ENCODE data around the gene DIS3L2. TPM values are rescaled to one million over a fixed set of nuclear protein-coding genes. Genes with fewer than 3 reads are reported as not detected.
"Not testable (repeated sequence)": the region's sequence is repeated elsewhere in the genome, so short reads cannot be mapped to it uniquely, and the experiment has no call there.

DIS3L2 gene
- total RNA-seq, 4 donors from 2014 or later, result 13.3 to 31.0 (median 23.6) TPM

DNA sequence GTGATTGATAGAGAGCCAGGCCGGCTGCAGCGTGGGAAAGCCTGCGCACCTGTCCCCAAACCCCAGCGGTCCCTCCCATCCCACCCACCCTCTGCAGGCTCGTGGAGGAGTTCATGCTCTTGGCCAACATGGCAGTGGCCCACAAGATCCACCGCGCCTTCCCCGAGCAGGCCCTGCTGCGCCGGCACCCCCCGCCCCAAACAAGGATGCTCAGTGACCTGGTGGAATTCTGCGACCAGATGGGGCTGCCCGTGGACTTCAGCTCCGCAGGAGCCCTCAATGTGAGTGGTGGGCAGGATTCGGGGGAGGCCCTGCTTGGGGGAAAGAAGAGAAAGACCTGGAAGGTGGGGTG lies 368.2 kb downstream of the DIS3L2 start:
- no peak for ATAC-seq
- no peaks in the 10 kb centered on the region for H3K27me3 ChIP-seq
- WGBS, 2 donors (ENCODE audit: low coverage in 1 of 2), result 60% methylated on average over 2 of the region's 15 CpGs; no CpG with 5 or more reads in 1 of the 2 donors

DNA sequence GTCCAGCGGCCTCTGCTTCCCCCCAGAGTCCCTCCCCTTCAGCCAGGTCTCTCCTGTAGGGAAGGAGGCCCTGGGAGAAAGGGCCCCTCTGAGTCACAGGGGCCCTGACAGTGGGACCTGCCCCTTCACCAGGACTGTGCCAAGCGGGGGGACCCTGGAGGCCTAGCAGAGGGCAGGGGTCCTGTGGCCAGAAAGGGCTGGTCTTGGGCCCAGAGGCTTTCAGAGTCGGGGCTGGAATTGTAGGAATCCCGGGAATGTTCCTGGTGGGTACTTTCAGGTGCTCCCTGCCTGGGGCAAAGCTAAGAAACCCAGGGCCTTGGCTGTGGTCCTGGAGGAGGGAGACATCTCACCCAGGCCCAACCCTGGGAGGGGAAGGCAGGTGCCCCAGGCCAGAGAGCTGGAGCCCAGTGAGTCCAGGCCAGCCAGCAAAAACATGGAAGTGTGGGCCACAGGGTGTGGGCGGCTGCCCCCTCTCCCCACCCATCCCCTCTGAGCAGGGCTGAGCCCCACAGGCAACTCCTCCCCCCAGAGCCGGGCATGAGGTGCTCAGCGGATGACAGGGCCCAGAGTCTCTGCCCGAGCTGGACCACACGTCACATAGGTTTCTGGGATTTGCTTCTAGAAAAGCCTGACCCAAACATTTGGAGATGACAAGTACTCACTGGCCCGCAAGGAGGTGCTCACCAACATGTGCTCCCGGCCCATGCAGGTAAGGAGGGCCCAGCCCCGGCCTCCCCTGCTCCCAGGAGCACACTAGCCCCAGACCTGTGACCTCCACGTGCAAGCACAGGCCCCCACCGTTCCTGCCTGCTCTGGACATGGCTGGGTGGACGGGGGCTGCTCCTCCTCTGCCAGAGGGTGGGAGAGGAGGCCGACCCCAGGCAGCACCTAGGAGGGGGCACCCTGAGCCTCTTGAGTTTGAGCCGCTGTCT lies 368.8 kb downstream of the DIS3L2 start:
- no CpG with 5 or more reads among the region's 17 CpGs for WGBS, 2 donors (ENCODE audit: low coverage in 1 of 2)
- Histone ChIP-seq H3K4me1 (no peaks in the 10 kb centered on the region), H3K4me3 (no peak overlapping the region), H3K36me3 (peaks cover 0 to 29% of the 10 kb centered on the region in 2 donors), H3K27ac (no peak overlapping the region), H3K27me3 (no peaks in the 10 kb centered on the region), H3K9me3 (no peaks in the 10 kb centered on the region)
- no peak for ATAC-seq
- TF ChIP-seq POLR2AphosphoS5 (IDR thresholded peaks at IDR 0.05) (no peak), EP300 (IDR thresholded peaks at IDR 0.05) (no peak), POLR2A (IDR thresholded peaks at IDR 0.05) (no peak)
- TF ChIP-seq, protein P1, sequence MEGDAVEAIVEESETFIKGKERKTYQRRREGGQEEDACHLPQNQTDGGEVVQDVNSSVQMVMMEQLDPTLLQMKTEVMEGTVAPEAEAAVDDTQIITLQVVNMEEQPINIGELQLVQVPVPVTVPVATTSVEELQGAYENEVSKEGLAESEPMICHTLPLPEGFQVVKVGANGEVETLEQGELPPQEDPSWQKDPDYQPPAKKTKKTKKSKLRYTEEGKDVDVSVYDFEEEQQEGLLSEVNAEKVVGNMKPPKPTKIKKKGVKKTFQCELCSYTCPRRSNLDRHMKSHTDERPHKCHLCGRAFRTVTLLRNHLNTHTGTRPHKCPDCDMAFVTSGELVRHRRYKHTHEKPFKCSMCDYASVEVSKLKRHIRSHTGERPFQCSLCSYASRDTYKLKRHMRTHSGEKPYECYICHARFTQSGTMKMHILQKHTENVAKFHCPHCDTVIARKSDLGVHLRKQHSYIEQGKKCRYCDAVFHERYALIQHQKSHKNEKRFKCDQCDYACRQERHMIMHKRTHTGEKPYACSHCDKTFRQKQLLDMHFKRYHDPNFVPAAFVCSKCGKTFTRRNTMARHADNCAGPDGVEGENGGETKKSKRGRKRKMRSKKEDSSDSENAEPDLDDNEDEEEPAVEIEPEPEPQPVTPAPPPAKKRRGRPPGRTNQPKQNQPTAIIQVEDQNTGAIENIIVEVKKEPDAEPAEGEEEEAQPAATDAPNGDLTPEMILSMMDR (IDR thresholded peaks at IDR 0.05), result no peak

More for the DNA sequence above, 368.2 kb downstream of the DIS3L2 start:
- H3K4me1 ChIP-seq, result no peaks in the 10 kb centered on the region
- H3K27ac ChIP-seq, result no peak overlapping the region
- H3K36me3 ChIP-seq, result peaks cover 0 to 22% of the 10 kb centered on the region in 2 donors
- no peaks in the 10 kb centered on the region for H3K9me3 ChIP-seq
- no peak overlapping the region for H3K4me3 ChIP-seq
- TF ChIP-seq POLR2AphosphoS5 (IDR thresholded peaks at IDR 0.05) (no peak), POLR2A (IDR thresholded peaks at IDR 0.05) (no peak), EP300 (IDR thresholded peaks at IDR 0.05) (no peak)
- TF ChIP-seq, protein P1 (IDR thresholded peaks at IDR 0.05), result no peak

DNA sequence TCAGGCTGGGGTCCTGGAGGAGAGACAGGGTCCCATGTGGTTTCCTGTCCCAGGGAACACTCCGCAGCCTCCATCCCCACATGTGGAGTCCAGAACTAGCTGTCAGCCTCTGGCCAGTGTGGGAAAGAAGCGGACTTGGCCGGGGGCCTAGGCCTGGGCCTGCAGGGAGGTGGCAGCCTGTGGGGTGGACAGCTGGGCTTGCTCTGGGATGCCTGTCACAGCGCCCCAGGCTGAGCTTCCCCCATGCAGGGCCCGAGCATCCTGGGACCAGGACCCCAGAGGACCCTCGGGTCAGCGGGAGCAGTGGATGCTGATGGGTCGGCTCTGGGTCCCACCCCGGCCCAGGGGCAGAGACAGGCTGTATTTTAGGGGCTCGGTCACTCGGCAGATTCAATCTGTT lies 369.5 kb downstream of the DIS3L2 start:
- not testable (repeated sequence) for ATAC-seq

DNA sequence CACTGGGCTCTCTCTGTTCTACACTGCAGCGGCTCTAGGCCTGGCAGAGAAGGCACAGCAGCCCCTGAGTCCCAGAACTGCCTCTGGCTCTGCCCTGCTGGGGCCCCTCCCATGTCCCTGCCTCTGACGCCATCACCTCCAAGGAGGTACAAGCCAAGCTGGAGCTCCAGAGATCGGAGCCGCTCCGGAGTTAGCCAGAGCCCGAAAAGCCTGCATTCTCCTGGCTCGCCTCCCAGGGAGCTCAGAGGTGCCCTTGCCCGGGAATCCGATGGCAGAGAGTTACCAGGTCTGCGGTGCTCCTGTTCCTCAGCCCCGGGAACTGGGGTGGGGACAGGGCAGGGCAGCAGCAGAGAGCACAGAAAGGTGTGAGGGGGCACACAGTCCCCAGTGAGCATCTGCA lies 370.1 kb downstream of the DIS3L2 start:
- no CpG with 5 or more reads among the region's 11 CpGs for WGBS, 2 donors (ENCODE audit: low coverage in 1 of 2)

More for the DNA sequence above, 369.5 kb downstream of the DIS3L2 start:
- H3K36me3 ChIP-seq, result peaks cover 0 to 36% of the 10 kb centered on the region in 2 donors
- not testable (repeated sequence) for H3K4me1 ChIP-seq, H3K27ac ChIP-seq, H3K4me3 ChIP-seq, H3K27me3 ChIP-seq, H3K9me3 ChIP-seq
- WGBS, 2 donors (ENCODE audit: low coverage in 1 of 2), result 80% methylated on average over 1 of the region's 11 CpGs; no CpG with 5 or more reads in 1 of the 2 donors

DNA sequence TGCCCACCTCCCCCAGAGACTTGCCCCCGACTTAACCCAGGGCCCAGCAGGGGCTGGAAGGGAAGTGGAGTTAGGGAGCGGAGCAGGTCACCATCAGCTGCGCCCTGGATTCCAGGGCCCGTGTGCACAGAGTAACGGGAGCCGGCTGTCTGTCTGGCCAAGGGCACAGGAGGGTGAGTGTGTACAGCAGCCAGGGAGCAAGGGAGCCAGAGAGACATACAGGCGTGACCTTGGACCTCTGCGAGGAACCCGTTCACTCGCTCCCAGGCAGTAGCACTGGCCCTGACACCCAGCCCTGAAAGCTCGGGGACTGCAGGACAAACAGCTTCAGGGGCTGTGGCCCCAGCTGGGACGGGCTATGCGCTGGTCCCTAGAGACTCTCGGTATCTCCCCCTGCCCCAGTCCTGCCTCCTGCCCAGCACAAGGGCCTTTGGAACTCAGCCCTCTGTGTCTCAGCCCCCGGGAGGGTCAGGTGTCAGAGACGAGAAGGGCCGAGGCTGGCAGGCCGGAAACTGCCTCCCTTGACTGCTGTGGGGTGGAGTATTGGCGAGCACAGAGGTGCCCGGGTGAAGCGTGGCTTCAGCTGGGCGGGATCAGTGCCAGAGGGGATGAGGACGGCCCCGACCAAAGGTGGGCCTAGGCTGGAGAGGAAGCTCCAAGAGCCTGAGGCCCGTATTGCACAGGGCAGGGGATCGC lies 370.9 kb downstream of the DIS3L2 start:
- ATAC-seq, H3K4me1 ChIP-seq, H3K27me3 ChIP-seq, H3K4me3 ChIP-seq, H3K9me3 ChIP-seq, H3K27ac ChIP-seq: not testable (repeated sequence)
- peaks cover 0 to 49% of the 10 kb centered on the region in 2 donors for H3K36me3 ChIP-seq
- WGBS, 2 donors (ENCODE audit: low coverage in 1 of 2), result 56% methylated on average over 2 of the region's 26 CpGs; no CpG with 5 or more reads in 1 of the 2 donors

More for the DNA sequence above, 370.1 kb downstream of the DIS3L2 start:
- not testable (repeated sequence) for H3K27ac ChIP-seq, H3K4me1 ChIP-seq, H3K27me3 ChIP-seq, H3K4me3 ChIP-seq, H3K9me3 ChIP-seq, ATAC-seq
- H3K36me3 ChIP-seq, result peaks cover 0 to 42% of the 10 kb centered on the region in 2 donors

DNA sequence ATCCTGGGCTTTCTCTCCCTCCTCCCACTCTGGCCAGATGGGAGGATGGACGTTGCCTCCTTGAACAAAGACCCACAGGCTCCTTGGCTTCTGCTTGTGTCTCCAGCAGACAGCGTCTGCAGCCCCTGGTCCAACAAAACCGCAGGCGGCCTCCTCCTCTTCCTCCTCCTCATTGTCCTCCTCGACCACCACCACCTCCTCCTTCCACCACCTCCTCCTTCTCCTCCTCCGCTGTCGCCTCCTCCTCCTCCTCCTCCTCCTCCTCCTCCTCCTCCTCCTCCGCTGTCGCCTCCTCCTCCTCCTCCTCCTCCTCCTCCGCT lies 371.4 kb downstream of the DIS3L2 start:
- no peaks in the 10 kb centered on the region for H3K4me1 ChIP-seq
- no peaks in the 10 kb centered on the region for H3K27me3 ChIP-seq
- 82 to 90% methylated on average over 7 to 10 of the region's 10 CpGs for WGBS, 2 donors (ENCODE audit: low coverage in 1 of 2)
- H3K9me3 ChIP-seq, result no peaks in the 10 kb centered on the region
- H3K4me3 ChIP-seq, result no peak overlapping the region
- ATAC-seq, result no peak
- H3K27ac ChIP-seq, result no peak overlapping the region
- peaks cover 0 to 50% of the 10 kb centered on the region in 2 donors for H3K36me3 ChIP-seq
- TF ChIP-seq EP300 (IDR thresholded peaks at IDR 0.05), result no peak
- no peak for TF ChIP-seq POLR2A (IDR thresholded peaks at IDR 0.05)
- TF ChIP-seq POLR2AphosphoS5 (IDR thresholded peaks at IDR 0.05), result no peak
- TF ChIP-seq, protein P1 (IDR thresholded peaks at IDR 0.05), result no peak
